Suprapubic skin (tissue), 4 donors: ENCODE data around the gene GPC5.

Experiments used
- POLR2A ChIP-seq, 2 donors: fragments of 450-650 bp; IDR thresholded peaks; one replicate each; pipeline ENCODE4 v1.6.1; 2017; ENCODE audit warnings: antibody characterized with exemption in 2 of 2, mild to moderate bottlenecking in 2 of 2, moderate library complexity in 2 of 2
- POLR2AphosphoS5 ChIP-seq, 3 donors: sonication (generic); formaldehyde crosslinking; IDR thresholded peaks; one replicate each; pipeline ENCODE4 v1.6.1; 2017; ENCODE audit warnings: antibody characterized with exemption in 3 of 3
- TF ChIP-seq, protein P1 (sequence below), 2 donors: fragments of 200-600 bp in 1 of 2; fragments of 450-650 bp in 1 of 2; sonication (generic) in 1 of 2; IDR thresholded peaks; one replicate each; pipeline ENCODE4 v1.5.1; 2016 to 2019; ENCODE audit warnings: antibody characterized with exemption in 2 of 2, mild to moderate bottlenecking in 1 of 2, moderate library complexity in 1 of 2

DNA sequence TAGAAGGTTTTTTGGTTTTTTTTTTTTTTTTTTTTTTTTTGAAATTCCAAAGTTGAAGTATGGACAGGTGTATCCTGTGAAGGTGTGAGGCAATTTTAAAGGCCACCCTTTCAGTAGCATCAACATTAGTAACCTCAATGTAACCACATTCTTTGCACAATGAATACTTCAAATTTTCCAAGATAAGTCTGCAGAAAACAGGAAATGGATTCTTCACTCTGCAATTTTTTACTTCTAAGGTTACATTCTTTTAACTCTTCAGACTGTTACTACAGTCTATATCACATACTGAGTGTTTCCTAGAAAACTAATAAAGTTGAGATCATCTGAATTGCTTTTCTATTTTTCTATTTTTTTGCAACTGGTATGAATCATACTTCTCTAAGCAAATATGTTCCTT lies 1259.1 kb downstream of the GPC5 start:
- no peak for TF ChIP-seq POLR2A (IDR thresholded peaks at IDR 0.05)
- TF ChIP-seq, protein P1, sequence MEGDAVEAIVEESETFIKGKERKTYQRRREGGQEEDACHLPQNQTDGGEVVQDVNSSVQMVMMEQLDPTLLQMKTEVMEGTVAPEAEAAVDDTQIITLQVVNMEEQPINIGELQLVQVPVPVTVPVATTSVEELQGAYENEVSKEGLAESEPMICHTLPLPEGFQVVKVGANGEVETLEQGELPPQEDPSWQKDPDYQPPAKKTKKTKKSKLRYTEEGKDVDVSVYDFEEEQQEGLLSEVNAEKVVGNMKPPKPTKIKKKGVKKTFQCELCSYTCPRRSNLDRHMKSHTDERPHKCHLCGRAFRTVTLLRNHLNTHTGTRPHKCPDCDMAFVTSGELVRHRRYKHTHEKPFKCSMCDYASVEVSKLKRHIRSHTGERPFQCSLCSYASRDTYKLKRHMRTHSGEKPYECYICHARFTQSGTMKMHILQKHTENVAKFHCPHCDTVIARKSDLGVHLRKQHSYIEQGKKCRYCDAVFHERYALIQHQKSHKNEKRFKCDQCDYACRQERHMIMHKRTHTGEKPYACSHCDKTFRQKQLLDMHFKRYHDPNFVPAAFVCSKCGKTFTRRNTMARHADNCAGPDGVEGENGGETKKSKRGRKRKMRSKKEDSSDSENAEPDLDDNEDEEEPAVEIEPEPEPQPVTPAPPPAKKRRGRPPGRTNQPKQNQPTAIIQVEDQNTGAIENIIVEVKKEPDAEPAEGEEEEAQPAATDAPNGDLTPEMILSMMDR (IDR thresholded peaks at IDR 0.05), result no peak
- no peak for TF ChIP-seq POLR2AphosphoS5 (IDR thresholded peaks at IDR 0.05)
